ENCODE measurements around the gene MTHFD1L. TPM values are rescaled to one million over a fixed set of nuclear protein-coding genes. Genes with fewer than 3 reads are reported as not detected.
A peak's percentile ranks its signal among the peaks of the same experiment; 100 is the strongest.

The MTHFD1L gene
- total and polyA plus RNA-seq, 2 of the 8 experiments (the other 6 are each of a cell fraction or from before 2014, with no cell fraction given), result 29.2 to 105 TPM

- H2BK120ac ChIP-seq (replicated peaks; ENCODE audit: low read depth, low read length), result peak overlapping the region; percentile 99
These were observed 8.2 kb upstream of the MTHFD1L start for GRCh38 chr6:150857062-150857944.

More at GRCh38 chr6:150857062-150857944, 8.2 kb upstream of the MTHFD1L start:
- ChIA-PET POLR2A (ENCODE audit: partially characterized antibody) (no interaction called here), CTCF (ENCODE audit: partially characterized antibody) (no interaction called here)
- H4K8ac ChIP-seq (ENCODE audit: extremely low read depth, insufficient read depth, low read length), result no peak overlapping the region
- H3K27ac ChIP-seq (ENCODE audit: low read depth, low read length), result no peak overlapping the region
- H3K18ac ChIP-seq (ENCODE audit: extremely low read depth, low read length), result 0 out of 2 replicates have a peak overlapping the region, but pooled peaks have one; percentile 62
- no peak overlapping the region for H3K56ac ChIP-seq (replicated peaks; ENCODE audit: insufficient read length, low read depth, low read length)
- no peak overlapping the region for H3K23ac ChIP-seq (ENCODE audit: insufficient read length)
- peak overlapping the region; percentile 86; the same call in 1 of the 2 replicates for H2BK5ac ChIP-seq (ENCODE audit: low read depth, low read length)
- no peaks in the 10 kb centered on the region for H3K27me3 ChIP-seq (replicated peaks in 1 of 4; ENCODE audit: control insufficient read depth in 3 of 4, extremely low read depth in 1 of 4, insufficient read depth in 3 of 4, low read length in 3 of 4)
- H3K79me1 ChIP-seq (ENCODE audit: low read depth, low read length), result no peaks in the 10 kb centered on the region
- no peak overlapping the region for H3K4me2 ChIP-seq (ENCODE audit: insufficient read depth in 1 of 2, low read depth in 2 of 2, low read length in 2 of 2)
- H3K36me3 ChIP-seq (ENCODE audit: control insufficient read depth in 2 of 4, insufficient read depth in 4 of 4, low read length in 3 of 4), result no peaks in the 10 kb centered on the region
- H4K20me1 ChIP-seq (replicated peaks in 1 of 2; ENCODE audit: control insufficient read depth in 1 of 2, insufficient read depth in 2 of 2, low read length in 2 of 2), result no peaks in the 10 kb centered on the region
- H3K4me1 ChIP-seq (replicated peaks in 1 of 4; ENCODE audit: control insufficient read depth in 3 of 4, insufficient read depth in 4 of 4, low read length in 3 of 4), result no peaks in the 10 kb centered on the region; a peak in 1 of 7 replicates
- peak overlapping the region; percentile 84; the same call in 1 of the 2 replicates for H2AFZ ChIP-seq (ENCODE audit: low read length)
- H3K23me2 ChIP-seq (ENCODE audit: low read depth, low read length), result no peaks in the 10 kb centered on the region
- no peaks in the 10 kb centered on the region for H3K9me3 ChIP-seq (ENCODE audit: insufficient read depth in 2 of 2, low read depth in 1 of 2, low read length in 1 of 2)
- no peak overlapping the region for H4K91ac ChIP-seq (replicated peaks; ENCODE audit: insufficient read length, low read length)
- H3K9ac ChIP-seq (replicated peaks in 1 of 4; ENCODE audit: extremely low read depth in 1 of 4, low read depth in 3 of 4, low read length in 3 of 4), result no peak overlapping the region
- H3K4me3 ChIP-seq (ENCODE audit: extremely low read depth in 1 of 4, insufficient read depth in 2 of 4, low read depth in 3 of 4, low read length in 4 of 4), result no peak overlapping the region
- no peak for FAIRE-seq
- H2AK5ac ChIP-seq (ENCODE audit: low read depth, low read length), result no peak overlapping the region
- H3K79me2 ChIP-seq (ENCODE audit: control insufficient read depth in 1 of 2, insufficient read depth in 2 of 2, low read length in 2 of 2), result no peaks in the 10 kb centered on the region
- peak overlapping the region; percentile 90; the same call in 1 of the 2 replicates for H2BK12ac ChIP-seq (ENCODE audit: low read depth, low read length)
- 88% methylated on average over 7 of the region's 7 CpGs; no CpG with 5 or more reads in 1 of the 2 experiments for WGBS, 2 experiments (ENCODE audit: extremely low coverage in 1 of 2, insufficient coverage in 1 of 2, insufficient read length in 1 of 2, insufficient replicate concordance in 2 of 2, low coverage in 1 of 2, low lambda C conversion rate in 2 of 2, missing lambda C conversion rate in 1 of 2)
- peak overlapping the region; percentile 98 for H3K4ac ChIP-seq (replicated peaks; ENCODE audit: insufficient read length, low read depth, low read length)
- TF ChIP-seq MAFK (IDR thresholded peaks at IDR 0.05; ENCODE audit: low read depth, low read length), result no peak
- no peak for TF ChIP-seq HDAC2 (IDR thresholded peaks at IDR 0.05; ENCODE audit: borderline replicate concordance in 1 of 2, low read depth in 2 of 2, low read length in 2 of 2)
- no peak for TF ChIP-seq PHF8 (conservative IDR thresholded peaks at IDR 0.05; ENCODE audit: low read depth, low read length)
- TF ChIP-seq CTCF (IDR thresholded peaks at IDR 0.05; ENCODE audit: control extremely low read depth in 1 of 3, insufficient read depth in 1 of 3, low read depth in 1 of 3, low read length in 3 of 3), result no peak
- no peak for TF ChIP-seq NANOG (IDR thresholded peaks at IDR 0.05; ENCODE audit: insufficient read depth, low read depth, low read length, poor library complexity, severe bottlenecking)
- TF ChIP-seq POLR2AphosphoS5 (IDR thresholded peaks at IDR 0.05; ENCODE audit: low read depth, low read length), result no peak
- H2BK20ac ChIP-seq (ENCODE audit: low read length), result peak overlapping the region; percentile 87; the same call in 1 of the 2 replicates
- peak overlapping the region; percentile 19 for H4K5ac ChIP-seq (ENCODE audit: insufficient read length, low read depth, low read length)
- H3K14ac ChIP-seq (ENCODE audit: insufficient read length), result no peak overlapping the region
- no peak for DNase-seq (ENCODE audit: low read depth in 1 of 2, low spot score in 2 of 2)
- no peak overlapping the region for H2BK15ac ChIP-seq (ENCODE audit: low read length)

Data from H1 (cell line).